GM12878 (cell line): Measurements from ENCODE around the gene FRAS1. TPM values are rescaled to one million over a fixed set of nuclear protein-coding genes. Genes with fewer than 3 reads are reported as not detected.

ENCODE experiments used
- ATF7 ChIP-seq: fragments of 450-650 bp; IDR thresholded peaks from 2 replicates; pipeline ENCODE4 v1.6.1; 2016; ENCODE audit warnings: low read depth, mild to moderate bottlenecking
- BCL3 ChIP-seq: IDR thresholded peaks from 2 replicates; pipeline ENCODE4 v1.6.1; 2011; ENCODE audit warnings: borderline replicate concordance, low read depth, mild to moderate bottlenecking, moderate library complexity, low read length; ENCODE audit not compliant: insufficient read depth, poor library complexity, severe bottlenecking
- CHD4 ChIP-seq: fragments of 200-600 bp; sonication (generic); IDR thresholded peaks from 2 replicates; pipeline ENCODE4 v1.6.1; 2016; ENCODE audit warnings: mild to moderate bottlenecking
- KLF5 ChIP-seq: fragments of 450-650 bp; IDR thresholded peaks from 2 replicates; pipeline ENCODE4 v1.6.1; 2014; ENCODE audit warnings: mild to moderate bottlenecking; ENCODE audit not compliant: partially characterized antibody
- MTA3 ChIP-seq: IDR thresholded peaks from 2 replicates; pipeline ENCODE4 v1.6.1; 2012; ENCODE audit warnings: low read length, inconsistent platforms, borderline replicate concordance
- PML ChIP-seq: IDR thresholded peaks from 2 replicates; pipeline ENCODE4 v1.6.1; 2012; ENCODE audit warnings: low read length, inconsistent platforms
- TARDBP ChIP-seq: IDR thresholded peaks from 2 replicates; pipeline ENCODE4 v1.6.1; 2016; ENCODE audit warnings: borderline replicate concordance
- WRNIP1 ChIP-seq: IDR thresholded peaks from 2 replicates; pipeline ENCODE4 v1.6.1; 2011; ENCODE audit warnings: low read depth, low read length, improper control_type of control experiment, borderline replicate concordance
- ZBTB33 ChIP-seq: fragments of 450-650 bp; IDR thresholded peaks from 2 replicates; pipeline ENCODE4 v1.6.1; 2017; ENCODE audit warnings: mild to moderate bottlenecking
- ZNF207 ChIP-seq: fragments of 450-650 bp; IDR thresholded peaks from 2 replicates; pipeline ENCODE4 v1.6.1; 2014; ENCODE audit warnings: antibody characterized with exemption, mild to moderate bottlenecking, borderline replicate concordance
- ZNF384 ChIP-seq: IDR thresholded peaks from 2 replicates; pipeline ENCODE4 v1.6.1; 2012; ENCODE audit warnings: low read depth, mild to moderate bottlenecking, low read length, improper control_type of control experiment, borderline replicate concordance
- ZNF622 ChIP-seq: fragments of 450-650 bp; IDR thresholded peaks from 2 replicates; pipeline ENCODE4 v1.6.1; 2017; ENCODE audit warnings: mild to moderate bottlenecking, inconsistent platforms
- polyA plus RNA-seq, 11 experiments: library from polyadenylated mRNA; depleted of rRNA in 4 of 11; unstranded in 6 of 11; stranded (reverse) in 5 of 11; fragments of >200 nt; fragmentation: Nextera tagmentation in 4 of 11; fragmentation: Illumina TruSeq in 1 of 11; extraction: Ambion mirVana in 4 of 11; extraction: Trizol in 1 of 11; gene quantifications; 1 replicate in 1 of 11; 2 replicates in 10 of 11; pipeline versions ENCODE4 v1.2.1 to v1.2.3, GENCODE V29; 2011 to 2016; ENCODE audit warnings: inconsistent platforms in 2 of 11, missing spikeins in 2 of 11, low read depth in 1 of 11
- total RNA-seq, 4 experiments: library from RNA; depleted of rRNA in 3 of 4; stranded (reverse); fragments of >200 nt in 3 of 4; fragmentation: Illumina TruSeq in 1 of 4; extraction: Trizol in 1 of 4; gene quantifications; 2 replicates each; pipeline versions ENCODE4 v1.2.1 to v1.2.3, GENCODE V29; 2013 to 2021
- TF ChIP-seq, protein P1 (sequence below): fragments of 450-650 bp; IDR thresholded peaks from 2 replicates; pipeline ENCODE4 v1.6.1; 2017; ENCODE audit warnings: mild to moderate bottlenecking, moderate library complexity

The FRAS1 gene
- total and polyA plus RNA-seq, 10 of the 15 experiments (the other 5 are each of a cell fraction or from before 2014, with no cell fraction given) = 0.08 to 11.7 (median 0.20) TPM

DNA sequence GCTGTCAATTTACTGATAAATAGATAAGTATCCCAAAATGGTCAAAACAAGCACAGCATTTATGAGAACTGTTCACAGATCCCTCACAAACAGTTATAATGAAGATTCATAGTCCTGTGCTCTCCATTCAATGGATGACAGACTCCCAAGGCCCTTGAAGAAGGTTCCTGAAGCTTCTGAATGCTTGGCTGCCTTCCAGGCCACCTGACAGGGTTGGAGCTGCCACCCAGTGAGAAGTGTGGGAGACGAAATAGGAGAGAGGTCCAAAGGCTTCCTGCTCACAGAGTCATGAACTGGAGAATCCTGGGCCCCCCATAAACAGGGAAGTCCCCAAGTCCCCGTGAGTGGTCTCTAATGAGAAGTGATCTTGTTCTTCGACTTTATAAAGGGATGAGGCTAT lies 468.4 kb downstream of the FRAS1 start (continued):
- TF ChIP-seq ZBTB33 (no peak), TARDBP (no peak), BCL3 (no peak), ZNF384 (no peak), MTA3 (no peak), ATF7 (no peak), ZNF622 (no peak), ZNF207 (no peak), CHD4 (no peak), KLF5 (no peak), WRNIP1 (no peak), PML (no peak)
- TF ChIP-seq, protein P1, sequence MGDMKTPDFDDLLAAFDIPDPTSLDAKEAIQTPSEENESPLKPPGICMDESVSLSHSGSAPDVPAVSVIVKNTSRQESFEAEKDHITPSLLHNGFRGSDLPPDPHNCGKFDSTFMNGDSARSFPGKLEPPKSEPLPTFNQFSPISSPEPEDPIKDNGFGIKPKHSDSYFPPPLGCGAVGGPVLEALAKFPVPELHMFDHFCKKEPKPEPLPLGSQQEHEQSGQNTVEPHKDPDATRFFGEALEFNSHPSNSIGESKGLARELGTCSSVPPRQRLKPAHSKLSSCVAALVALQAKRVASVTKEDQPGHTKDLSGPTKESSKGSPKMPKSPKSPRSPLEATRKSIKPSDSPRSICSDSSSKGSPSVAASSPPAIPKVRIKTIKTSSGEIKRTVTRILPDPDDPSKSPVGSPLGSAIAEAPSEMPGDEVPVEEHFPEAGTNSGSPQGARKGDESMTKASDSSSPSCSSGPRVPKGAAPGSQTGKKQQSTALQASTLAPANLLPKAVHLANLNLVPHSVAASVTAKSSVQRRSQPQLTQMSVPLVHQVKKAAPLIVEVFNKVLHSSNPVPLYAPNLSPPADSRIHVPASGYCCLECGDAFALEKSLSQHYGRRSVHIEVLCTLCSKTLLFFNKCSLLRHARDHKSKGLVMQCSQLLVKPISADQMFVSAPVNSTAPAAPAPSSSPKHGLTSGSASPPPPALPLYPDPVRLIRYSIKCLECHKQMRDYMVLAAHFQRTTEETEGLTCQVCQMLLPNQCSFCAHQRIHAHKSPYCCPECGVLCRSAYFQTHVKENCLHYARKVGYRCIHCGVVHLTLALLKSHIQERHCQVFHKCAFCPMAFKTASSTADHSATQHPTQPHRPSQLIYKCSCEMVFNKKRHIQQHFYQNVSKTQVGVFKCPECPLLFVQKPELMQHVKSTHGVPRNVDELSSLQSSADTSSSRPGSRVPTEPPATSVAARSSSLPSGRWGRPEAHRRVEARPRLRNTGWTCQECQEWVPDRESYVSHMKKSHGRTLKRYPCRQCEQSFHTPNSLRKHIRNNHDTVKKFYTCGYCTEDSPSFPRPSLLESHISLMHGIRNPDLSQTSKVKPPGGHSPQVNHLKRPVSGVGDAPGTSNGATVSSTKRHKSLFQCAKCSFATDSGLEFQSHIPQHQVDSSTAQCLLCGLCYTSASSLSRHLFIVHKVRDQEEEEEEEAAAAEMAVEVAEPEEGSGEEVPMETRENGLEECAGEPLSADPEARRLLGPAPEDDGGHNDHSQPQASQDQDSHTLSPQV = no peak
